CD4-positive, alpha-beta memory T cell (primary cell): Measurements from ENCODE around the gene ZNF74. TPM values are rescaled to one million over a fixed set of nuclear protein-coding genes. Genes with fewer than 3 reads are reported as not detected.
"Not testable (repeated sequence)": the region's sequence is repeated elsewhere in the genome, so short reads cannot be mapped to it uniquely, and the experiment has no call there.

Experiments
- CTCF ChIA-PET: fragments of 350-600 bp; sonication (Branson Sonifier 250); formaldehyde crosslinking; loops from one replicate; lab custom pipeline; 2021; ENCODE audit warnings: inconsistent platforms; ENCODE audit not compliant: partially characterized antibody; lab: Charles Lee
- POLR2A ChIA-PET: fragments of 350-600 bp; sonication (Branson Sonifier 250); formaldehyde crosslinking; loops from one replicate; lab custom pipeline; 2021; ENCODE audit not compliant: partially characterized antibody; lab: Charles Lee
- DNase-seq, 5 donors: peaks; one replicate each; pipeline versions ENCODE4 v3.0.0 to v3.0.0-alpha.2; 2020 to 2022; ENCODE audit warnings: mixed read lengths in 1 of 5
- H3K27ac ChIP-seq: one replicate; pipeline ENCODE4 v1.7.0; 2013; ENCODE audit warnings: low read depth, low read length
- H3K27me3 ChIP-seq: 2 replicates; pipeline ENCODE4 v1.7.0; 2013; ENCODE audit warnings: mild to moderate bottlenecking, low read length, moderate library complexity; ENCODE audit not compliant: insufficient read depth
- H3K36me3 ChIP-seq: 2 replicates; pipeline ENCODE4 v1.7.0; 2013; ENCODE audit warnings: mild to moderate bottlenecking, low read length, moderate library complexity; ENCODE audit not compliant: insufficient read depth
- H3K4me1 ChIP-seq: 2 replicates; pipeline ENCODE4 v1.7.0; 2013; ENCODE audit warnings: mild to moderate bottlenecking, low read length, moderate library complexity; ENCODE audit not compliant: insufficient read depth
- H3K4me3 ChIP-seq, 2 donors: one replicate each; pipeline ENCODE4 v1.7.0; 2013; ENCODE audit warnings: low read length in 2 of 2, mild to moderate bottlenecking in 1 of 2
- H3K9me3 ChIP-seq, 2 donors: one replicate each; pipeline ENCODE4 v1.7.0; 2013; ENCODE audit warnings: low read length in 2 of 2, control low read depth in 1 of 2; ENCODE audit not compliant: control insufficient read depth in 1 of 2
- H3K27ac Mint-ChIP-seq, 7 donors: one replicate each; pipeline ENCODE4 v1.8.0; 2020 to 2021; ENCODE audit warnings: mixed read lengths in 7 of 7, mild to moderate bottlenecking in 6 of 7, inconsistent platforms in 3 of 7, moderate library complexity in 3 of 7
- H3K27me3 Mint-ChIP-seq, 2 donors: one replicate each; pipeline ENCODE4 v1.8.0; 2020 to 2021; ENCODE audit warnings: mixed read lengths in 2 of 2
- H3K36me3 Mint-ChIP-seq, 2 donors: one replicate each; pipeline ENCODE4 v1.8.0; 2020 to 2021; ENCODE audit warnings: mixed read lengths in 2 of 2, inconsistent platforms in 1 of 2, mild to moderate bottlenecking in 1 of 2
- H3K4me1 Mint-ChIP-seq, 4 donors: one replicate each; pipeline ENCODE4 v1.8.0; 2020 to 2021; ENCODE audit warnings: mixed read lengths in 4 of 4, mild to moderate bottlenecking in 1 of 4
- H3K4me3 Mint-ChIP-seq, 8 donors: one replicate each; pipeline ENCODE4 v1.8.0; 2020 to 2021; ENCODE audit warnings: mixed read lengths in 8 of 8, mild to moderate bottlenecking in 7 of 8, moderate library complexity in 6 of 8, inconsistent platforms in 3 of 8
- H3K9me3 Mint-ChIP-seq, 8 donors: one replicate each; pipeline ENCODE4 v1.8.0; 2020 to 2021; ENCODE audit warnings: mixed read lengths in 8 of 8, mild to moderate bottlenecking in 5 of 8, inconsistent platforms in 3 of 8, moderate library complexity in 1 of 8
- intact Hi-C: fragments of 100-400 bp; cut with micrococcal nuclease; formaldehyde crosslinking; loops from one replicate; pipeline ENCODE4 v1.15.1; 2023
- polyA plus RNA-seq, 2 donors: library from polyadenylated mRNA; unstranded; fragments of 300-500 nt; fragmentation: Illumina TruSeq; gene quantifications; one replicate each; pipeline ENCODE4 v1.2.3, GENCODE V29; 2021
- total RNA-seq, 2 experiments: library from RNA; stranded (reverse); gene quantifications; one replicate each; pipeline ENCODE4 v1.2.3, GENCODE V29; 2021

Gene ZNF74
- total and polyA plus RNA-seq, 4 experiments from 2014 or later: 3.0 to 17.4 (median 13.3) TPM

DNA sequence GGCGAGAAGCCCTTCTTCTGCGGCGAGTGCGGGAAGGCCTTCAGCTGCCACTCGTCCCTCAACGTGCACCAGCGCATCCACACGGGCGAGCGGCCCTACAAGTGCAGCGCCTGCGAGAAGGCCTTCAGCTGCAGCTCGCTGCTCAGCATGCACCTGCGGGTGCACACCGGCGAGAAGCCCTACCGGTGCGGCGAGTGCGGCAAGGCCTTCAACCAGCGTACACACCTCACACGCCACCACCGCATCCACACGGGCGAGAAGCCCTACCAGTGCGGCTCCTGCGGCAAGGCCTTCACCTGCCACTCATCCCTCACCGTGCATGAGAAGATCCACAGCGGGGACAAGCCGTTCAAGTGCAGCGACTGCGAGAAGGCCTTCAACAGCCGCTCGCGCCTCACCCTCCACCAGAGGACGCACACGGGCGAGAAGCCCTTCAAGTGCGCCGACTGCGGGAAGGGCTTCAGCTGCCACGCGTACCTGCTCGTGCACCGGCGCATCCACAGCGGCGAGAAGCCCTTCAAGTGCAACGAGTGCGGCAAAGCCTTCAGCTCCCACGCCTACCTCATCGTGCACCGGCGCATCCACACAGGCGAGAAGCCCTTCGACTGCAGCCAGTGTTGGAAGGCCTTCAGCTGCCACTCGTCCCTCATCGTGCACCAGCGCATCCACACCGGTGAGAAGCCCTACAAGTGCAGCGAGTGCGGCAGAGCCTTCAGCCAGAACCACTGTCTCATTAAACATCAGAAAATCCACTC lies 12.2 kb downstream of the ZNF74 start:
- no peak overlapping the region for H3K27ac ChIP-seq
- ChIA-PET CTCF (no interaction called here), POLR2A (no interaction called here)
- DNase-seq: no peak
- Mint-ChIP-seq H3K4me1 (peaks cover 5 to 11% (median 9%) of the 10 kb centered on the region in 4 donors), H3K9me3 (no peaks in the 10 kb centered on the region), H3K4me3 (no peak overlapping the region), H3K27me3 (no peaks in the 10 kb centered on the region), H3K36me3 (peaks cover 20 to 37% of the 10 kb centered on the region in 2 donors), H3K27ac (no peak overlapping the region)
- intact Hi-C loops: no loop called here
- peaks cover 5% of the 10 kb centered on the region for H3K4me1 ChIP-seq
- H3K9me3 ChIP-seq: no peaks in the 10 kb centered on the region
- H3K27me3 ChIP-seq: no peaks in the 10 kb centered on the region
- peaks cover 10% of the 10 kb centered on the region for H3K36me3 ChIP-seq
- no peak overlapping the region for H3K4me3 ChIP-seq

DNA sequence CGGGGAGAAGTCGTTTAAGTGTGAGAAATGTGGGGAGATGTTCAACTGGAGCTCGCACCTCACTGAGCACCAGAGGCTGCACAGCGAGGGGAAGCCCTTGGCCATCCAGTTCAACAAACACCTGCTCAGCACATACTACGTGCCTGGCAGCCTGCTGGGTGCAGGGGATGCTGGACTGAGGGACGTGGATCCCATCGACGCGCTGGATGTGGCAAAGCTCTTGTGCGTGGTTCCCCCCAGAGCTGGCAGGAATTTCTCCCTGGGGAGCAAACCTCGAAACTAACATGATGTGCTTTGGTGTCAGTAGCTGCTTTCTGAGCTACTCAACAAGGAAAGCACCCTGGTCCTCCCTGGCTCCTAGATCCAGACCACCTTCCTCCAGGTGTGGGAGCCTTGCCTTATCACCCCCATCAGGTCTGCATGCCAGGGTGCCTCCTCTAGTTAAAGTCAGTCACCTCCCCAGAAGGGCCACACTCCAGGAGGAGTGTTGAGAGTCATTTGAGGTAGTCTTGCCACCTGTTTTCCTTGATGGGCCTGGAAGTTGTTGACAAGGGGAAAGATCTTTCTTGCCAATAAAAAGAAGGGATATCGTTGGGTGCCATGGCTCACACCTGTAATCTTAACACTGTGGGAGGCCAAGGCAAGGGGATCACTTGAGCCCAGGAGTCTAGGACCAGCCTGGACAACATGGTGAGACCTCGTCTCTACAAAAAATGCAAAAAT lies 12.9 kb downstream of the ZNF74 start:
- H3K4me3 ChIP-seq: no peak overlapping the region
- H3K4me1 Mint-ChIP-seq: peaks cover 5 to 11% (median 8%) of the 10 kb centered on the region in 4 donors
- no peaks in the 10 kb centered on the region for H3K27me3 ChIP-seq
- ChIA-PET POLR2A (no interaction called here), CTCF (no interaction called here)
- no peak overlapping the region for H3K4me3 Mint-ChIP-seq
- peak overlapping the region in 2 of 7 donors; percentile 8 to 12 for H3K27ac Mint-ChIP-seq
- no peak overlapping the region for H3K27ac ChIP-seq
- H3K36me3 ChIP-seq: peaks cover 10% of the 10 kb centered on the region
- H3K9me3 ChIP-seq: no peaks in the 10 kb centered on the region
- DNase-seq: no peak
- H3K27me3 Mint-ChIP-seq: no peaks in the 10 kb centered on the region
- intact Hi-C loops: no loop called here
- no peaks in the 10 kb centered on the region for H3K9me3 Mint-ChIP-seq
- peaks cover 20 to 37% of the 10 kb centered on the region in 2 donors for H3K36me3 Mint-ChIP-seq
- peaks cover 5% of the 10 kb centered on the region for H3K4me1 ChIP-seq

DNA sequence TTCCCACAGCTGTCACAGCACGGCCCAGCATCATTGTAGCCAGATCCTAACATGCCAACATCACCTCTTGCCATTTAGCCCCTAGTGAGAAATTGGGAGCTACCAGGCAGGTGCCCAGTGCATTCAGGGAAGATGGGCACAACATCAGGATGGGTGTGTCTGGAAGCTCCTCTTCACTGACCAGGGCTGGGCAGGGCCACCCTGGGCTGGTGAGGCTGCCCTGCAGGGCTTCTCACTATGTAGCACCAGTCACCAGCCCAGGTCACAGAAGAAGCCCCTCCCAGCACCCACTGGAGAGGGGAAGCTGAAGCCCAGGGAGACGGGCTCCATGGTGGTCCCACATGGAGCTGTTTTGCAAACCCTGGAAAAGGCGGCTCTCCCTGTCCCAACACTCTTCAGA lies 13.9 kb downstream of the ZNF74 start:
- H3K27ac ChIP-seq: no peak overlapping the region
- no peak overlapping the region for H3K27ac Mint-ChIP-seq
- DNase-seq: no peak
- H3K4me1 Mint-ChIP-seq: peaks cover 5 to 11% (median 8%) of the 10 kb centered on the region in 4 donors
- H3K9me3 ChIP-seq: no peaks in the 10 kb centered on the region
- H3K27me3 Mint-ChIP-seq: no peaks in the 10 kb centered on the region
- ChIA-PET CTCF (no interaction called here), POLR2A (interaction anchor here (1.1 kb wide), 1 partner anchor 11 kb away, joined by 3 read pairs; no protein-coding TSS in a partner anchor)
- intact Hi-C loops: no loop called here
- H3K27me3 ChIP-seq: no peaks in the 10 kb centered on the region
- no peak overlapping the region for H3K4me3 ChIP-seq
- no peak overlapping the region for H3K4me3 Mint-ChIP-seq
- peaks cover 10% of the 10 kb centered on the region for H3K36me3 ChIP-seq
- H3K9me3 Mint-ChIP-seq: no peaks in the 10 kb centered on the region
- peaks cover 20 to 37% of the 10 kb centered on the region in 2 donors for H3K36me3 Mint-ChIP-seq
- peaks cover 5% of the 10 kb centered on the region for H3K4me1 ChIP-seq

DNA sequence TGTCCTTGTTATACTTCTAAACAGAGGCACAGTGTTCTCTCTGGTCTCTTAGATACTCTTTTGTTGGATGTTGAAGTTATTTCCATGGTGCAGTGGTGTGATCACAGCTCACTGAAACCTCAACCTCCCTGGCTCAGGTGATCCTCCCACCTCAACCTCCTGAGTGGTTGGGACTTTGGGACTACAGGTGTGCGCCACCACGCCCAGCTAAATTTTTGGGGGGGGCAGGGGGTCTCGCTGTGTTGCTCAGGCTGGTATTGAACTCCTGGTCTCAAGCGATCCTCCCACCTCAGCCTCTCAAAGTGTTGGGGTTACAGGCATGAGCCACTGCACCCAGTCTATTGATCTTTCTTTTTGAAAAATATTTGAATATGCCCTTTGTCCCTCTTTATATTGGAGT lies 14.9 kb downstream of the ZNF74 start:
- no peak for DNase-seq
- ChIA-PET CTCF (no interaction called here), POLR2A (no interaction called here)
- peaks cover 0 to 1% (median under 1%) of the 10 kb centered on the region in 4 donors for H3K4me1 Mint-ChIP-seq
- Histone ChIP-seq H3K36me3 (peaks cover 10% of the 10 kb centered on the region), H3K9me3 (no peaks in the 10 kb centered on the region), H3K27me3 (no peaks in the 10 kb centered on the region), H3K4me3 (no peak overlapping the region), H3K27ac (no peak overlapping the region), H3K4me1 (no peaks in the 10 kb centered on the region)
- intact Hi-C loops: no loop called here
- no peak overlapping the region for H3K4me3 Mint-ChIP-seq
- H3K9me3 Mint-ChIP-seq: no peaks in the 10 kb centered on the region
- H3K36me3 Mint-ChIP-seq: peaks cover 16 to 28% of the 10 kb centered on the region in 2 donors
- no peak overlapping the region for H3K27ac Mint-ChIP-seq
- no peaks in the 10 kb centered on the region for H3K27me3 Mint-ChIP-seq

DNA sequence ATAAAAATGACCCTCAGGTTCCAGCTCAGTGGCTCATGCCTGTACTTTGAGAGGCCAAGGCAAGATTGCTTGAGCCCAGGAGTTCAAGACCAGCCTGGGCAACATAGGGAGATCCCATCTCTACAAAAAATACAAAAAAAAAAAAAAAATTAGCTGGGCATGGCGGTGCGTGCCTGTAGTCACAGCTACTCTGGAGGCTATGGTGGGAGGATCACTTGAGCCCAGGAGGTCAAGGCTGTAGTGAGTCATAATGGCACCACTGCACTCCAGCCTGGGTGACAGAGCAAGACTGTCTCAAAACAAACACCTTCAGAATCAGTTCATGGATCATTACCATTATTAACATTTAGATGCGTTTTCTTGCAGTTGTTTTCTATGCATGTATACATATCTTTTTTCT lies 15.4 kb downstream of the ZNF74 start:
- POLR2A ChIA-PET, H3K9me3 ChIP-seq, H3K27ac Mint-ChIP-seq, H3K27me3 Mint-ChIP-seq, H3K27me3 ChIP-seq, CTCF ChIA-PET, H3K4me3 Mint-ChIP-seq, intact Hi-C loops, H3K4me1 ChIP-seq, H3K27ac ChIP-seq, H3K36me3 ChIP-seq, DNase-seq, H3K4me3 ChIP-seq, H3K9me3 Mint-ChIP-seq, H3K4me1 Mint-ChIP-seq: not testable (repeated sequence)
- H3K36me3 Mint-ChIP-seq: peaks cover 14 to 26% of the 10 kb centered on the region in 2 donors

GRCh38 chr22:20412474-20413216 lies 18.7 kb downstream of the ZNF74 start:
- intact Hi-C loops: no loop called here
- H3K27me3 ChIP-seq: no peaks in the 10 kb centered on the region
- no peak overlapping the region for H3K27ac ChIP-seq
- Mint-ChIP-seq H3K36me3 (peaks cover under 1 to 7% of the 10 kb centered on the region in 2 donors), H3K27me3 (no peaks in the 10 kb centered on the region), H3K4me3 (no peak overlapping the region), H3K27ac (peak overlapping the region in 1 of 7 donors; percentile 67), H3K4me1 (no peaks in the 10 kb centered on the region), H3K9me3 (peaks cover 0 to 3% (median 0%) of the 10 kb centered on the region in 8 donors)
- no peaks in the 10 kb centered on the region for H3K4me1 ChIP-seq
- no peak for DNase-seq
- ChIA-PET POLR2A (no interaction called here), CTCF (interaction anchor here (1.3 kb wide), 1 partner anchor 42 kb away, joined by 4 read pairs; no protein-coding TSS in a partner anchor)
- H3K36me3 ChIP-seq: no peaks in the 10 kb centered on the region
- H3K9me3 ChIP-seq: no peaks in the 10 kb centered on the region
- H3K4me3 ChIP-seq: no peak overlapping the region
